ENCODE data around the gene KMT2A. TPM values are rescaled to one million over a fixed set of nuclear protein-coding genes. Genes with fewer than 3 reads are reported as not detected.

Gene KMT2A
- total and polyA plus RNA-seq, 12 donors: 4.1 to 44.5 (median 34.6) TPM

- TF ChIP-seq CTCF (IDR thresholded peaks at IDR 0.05): no peak
- H3K27ac ChIP-seq: no peak overlapping the region
Observed at GRCh38 chr11:118529584-118530175, 93.4 kb downstream of the KMT2A start.

GRCh38 chr11:118530180-118530682 lies 93.9 kb downstream of the KMT2A start:
- Histone ChIP-seq H3K9me3 (no peaks in the 10 kb centered on the region), H3K36me3 (peaks cover 0 to 9% (median 0%) of the 10 kb centered on the region in 9 donors), H3K27me3 (peaks cover 0 to 14% (median 0%) of the 10 kb centered on the region in 7 donors), H3K4me1 (peaks cover 4 to 25% (median 17%) of the 10 kb centered on the region in 9 donors), H3K27ac (peak overlapping the region in 9 of 10 donors; percentile 57 to 72 (median 70)), H3K4me3 (peak overlapping the region; percentile 60 to 89 (median 80))
- ATAC-seq: no peak
- DNase-seq: no peak
- TF ChIP-seq CTCF (IDR thresholded peaks at IDR 0.05): no peak
- WGBS, 2 donors: 5 to 6% methylated on average over 31 of the region's 31 CpGs
- intact Hi-C loops (cut with DNase I): loop anchor here in 1 of 10 donors (5.0 kb wide), 1 partner anchor 37 kb away; the partner anchor contains the start of gene IFT46

More at GRCh38 chr11:118529584-118530175, 93.4 kb downstream of the KMT2A start:
- peak overlapping the region in 9 of 10 donors; percentile 71 to 89 (median 81) for H3K4me3 ChIP-seq
- H3K36me3 ChIP-seq: peaks cover 0 to 12% (median 0%) of the 10 kb centered on the region in 9 donors
- WGBS, 2 donors: 75 to 78% methylated on average over 5 of the region's 5 CpGs
- no peak for ATAC-seq
- peaks cover 4 to 25% (median 18%) of the 10 kb centered on the region in 9 donors for H3K4me1 ChIP-seq
- DNase-seq: no peak
- no peaks in the 10 kb centered on the region for H3K9me3 ChIP-seq
- peaks cover 0 to 14% (median 0%) of the 10 kb centered on the region in 7 donors for H3K27me3 ChIP-seq
- intact Hi-C loops (cut with DNase I): loop anchor here in 1 of 10 donors (5.0 kb wide), 1 partner anchor 38 kb away; the partner anchor contains the start of gene IFT46

GRCh38 chr11:118530683-118531596 lies 94.6 kb downstream of the KMT2A start, which contains the start of gene TMEM25:
Gene TMEM25, plus strand, starts transcription at chr11:118531192. Its CDS starts 610 bp downstream, at chr11:118531802.
- peaks cover 0 to 14% (median 0%) of the 10 kb centered on the region in 7 donors for H3K27me3 ChIP-seq
- H3K4me3 ChIP-seq: peak within 1 kb of the TSS; percentile 60 to 89 (median 80)
- H3K9me3 ChIP-seq: no peaks in the 10 kb centered on the region
- WGBS, 2 donors: 2% methylated on average over 80 to 94 of the region's 94 CpGs
- H3K36me3 ChIP-seq: peaks cover 0 to 10% (median 0%) of the 10 kb centered on the region in 9 donors
- TF ChIP-seq CTCF (IDR thresholded peaks at IDR 0.05): no peak
- H3K27ac ChIP-seq: peak within 1 kb of the TSS in 9 of 10 donors; percentile 57 to 72 (median 70)
- intact Hi-C loops (cut with DNase I): loop anchor here in 1 of 10 donors (5.0 kb wide), 1 partner anchor 36 kb away; the partner anchor contains the start of gene IFT46
- DNase-seq (peak; percentile 50 to 73), ATAC-seq (peak; percentile 82 to 88 (median 84))
- H3K4me1 ChIP-seq: peaks cover 4 to 25% (median 17%) of the 10 kb centered on the region in 9 donors

Measured in heart right ventricle (tissue), 16 donors.